Mesendoderm (in vitro differentiated cells): Measurements from ENCODE around the gene LRP8.

ENCODE experiments used
- DNase-seq: peaks from one replicate; pipeline ENCODE4 v3.0.0; 2013
- H2AK5ac ChIP-seq: 2 replicates; pipeline ENCODE4 v1.6.1; 2013; ENCODE audit warnings: low read length, inconsistent platforms
- H2BK120ac ChIP-seq: 2 replicates; pipeline ENCODE4 v1.6.1; 2013; ENCODE audit warnings: low read depth, mild to moderate bottlenecking, low read length, moderate library complexity, mixed read lengths
- H2BK15ac ChIP-seq: replicated peaks from 2 replicates; pipeline ENCODE4 v1.6.1; 2013; ENCODE audit warnings: low read depth, mild to moderate bottlenecking, moderate library complexity
- H2BK5ac ChIP-seq: 2 replicates; pipeline ENCODE4 v1.6.1; 2013; ENCODE audit warnings: low read length, inconsistent platforms
- H3K18ac ChIP-seq: 2 replicates; pipeline ENCODE4 v1.6.1; 2013; ENCODE audit warnings: mild to moderate bottlenecking, low read length, mixed read lengths
- H3K23ac ChIP-seq: one replicate; pipeline ENCODE4 v1.6.1; 2013; ENCODE audit warnings: low read length
- H3K27ac ChIP-seq: 2 replicates; pipeline ENCODE4 v1.5.1; 2013; ENCODE audit warnings: low read depth, mild to moderate bottlenecking, inconsistent platforms, low read length, moderate library complexity
- H3K27me3 ChIP-seq: 2 replicates; pipeline ENCODE4 v1.6.1; 2013; ENCODE audit warnings: low read length, control low read depth, mild to moderate bottlenecking, inconsistent platforms; ENCODE audit not compliant: insufficient read depth, poor library complexity
- H3K36me3 ChIP-seq: 2 replicates; pipeline ENCODE4 v1.6.1; 2013; ENCODE audit warnings: low read length, inconsistent platforms; ENCODE audit not compliant: control insufficient read depth, insufficient read depth
- H3K4ac ChIP-seq: one replicate; pipeline ENCODE4 v1.6.1; 2013; ENCODE audit warnings: low read depth, mild to moderate bottlenecking, low read length, moderate library complexity
- H3K4me1 ChIP-seq: 2 replicates; pipeline ENCODE4 v1.6.1; 2013; ENCODE audit warnings: low read depth, low read length, inconsistent platforms; ENCODE audit not compliant: control insufficient read depth
- H3K4me2 ChIP-seq: 2 replicates; pipeline ENCODE4 v1.6.1; 2013; ENCODE audit warnings: low read length
- H3K4me3 ChIP-seq: 2 replicates; pipeline ENCODE4 v1.5.1; 2013; ENCODE audit warnings: mild to moderate bottlenecking, low read length
- H3K56ac ChIP-seq: one replicate; pipeline ENCODE4 v1.6.1; 2013; ENCODE audit warnings: low read length
- H3K79me1 ChIP-seq: 2 replicates; pipeline ENCODE4 v1.6.1; 2013; ENCODE audit warnings: low read length, inconsistent platforms
- H3K79me2 ChIP-seq: 2 replicates; pipeline ENCODE4 v1.6.1; 2013; ENCODE audit warnings: mild to moderate bottlenecking, low read length; ENCODE audit not compliant: control insufficient read depth, insufficient read depth
- H3K9ac ChIP-seq: 2 replicates; pipeline ENCODE4 v1.6.1; 2013; ENCODE audit warnings: low read length, inconsistent platforms
- H4K5ac ChIP-seq: one replicate; pipeline ENCODE4 v1.6.1; 2013; ENCODE audit warnings: low read length
- H4K8ac ChIP-seq: one replicate; pipeline ENCODE4 v1.6.1; 2013; ENCODE audit warnings: low read depth, mild to moderate bottlenecking, control low read depth, low read length, moderate library complexity
- WGBS: extraction: QIAGEN DNeasy Blood & Tissue Kit; methylation state at CpG from one replicate; pipeline ENCODE4 v1.1.7; 2013; ENCODE audit warnings: low lambda C conversion rate, missing lambda C conversion rate; ENCODE audit not compliant: insufficient coverage; ENCODE audit errors: extremely low coverage; 5-methylcytosine and 5-hydroxymethylcytosine counted together

LRP8 gene

GRCh38 chr1:53298045-53298637, 29.7 kb downstream of the LRP8 start:
- peaks cover 3% of the 10 kb centered on the region for H3K36me3 ChIP-seq
- H3K79me1 ChIP-seq: peaks cover 72% of the 10 kb centered on the region
- H3K56ac ChIP-seq: no peak overlapping the region
- no peak overlapping the region for H2BK15ac ChIP-seq
- H4K8ac ChIP-seq: no peak overlapping the region
- H2AK5ac ChIP-seq: no peak overlapping the region
- no peak overlapping the region for H3K18ac ChIP-seq
- no peak for DNase-seq
- no peak overlapping the region for H2BK5ac ChIP-seq
- H2BK120ac ChIP-seq: no peak overlapping the region
- H3K27me3 ChIP-seq: no peaks in the 10 kb centered on the region
- no peak overlapping the region for H3K27ac ChIP-seq
- no peak overlapping the region for H3K4ac ChIP-seq
- no CpG with 5 or more reads among the region's 12 CpGs for WGBS
- no peak overlapping the region for H3K23ac ChIP-seq
- peaks cover 33% of the 10 kb centered on the region for H3K79me2 ChIP-seq
- no peak overlapping the region for H3K4me2 ChIP-seq
- peaks cover 2% of the 10 kb centered on the region for H3K4me1 ChIP-seq
- no peak overlapping the region for H3K9ac ChIP-seq
- no peak overlapping the region for H3K4me3 ChIP-seq
- no peak overlapping the region for H4K5ac ChIP-seq

DNA sequence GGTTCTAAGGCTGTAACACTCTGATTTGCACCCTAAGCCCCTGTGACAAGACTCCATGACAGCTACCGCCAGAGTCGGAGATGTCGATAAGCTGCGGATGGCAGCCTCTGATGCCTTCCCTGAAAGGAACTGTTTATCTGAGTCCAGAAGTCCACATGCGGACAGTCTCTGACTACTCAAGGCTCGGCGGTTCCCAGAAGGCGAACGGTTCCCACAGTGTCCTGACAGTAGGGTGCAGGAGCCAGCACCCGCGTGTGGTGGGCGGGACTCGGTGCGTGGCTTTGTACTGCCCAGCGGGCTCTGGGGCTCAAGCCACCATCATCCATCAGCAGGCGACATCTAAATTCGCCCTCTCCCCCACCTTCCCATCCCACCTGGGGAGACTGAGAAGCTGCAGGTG, 30.7 kb downstream of the LRP8 start:
- no peak for DNase-seq
- Histone ChIP-seq H2BK5ac (no peak overlapping the region), H3K9ac (no peak overlapping the region), H3K56ac (no peak overlapping the region), H2BK15ac (no peak overlapping the region), H3K4me3 (no peak overlapping the region), H3K4ac (no peak overlapping the region), H3K4me1 (peaks cover 2% of the 10 kb centered on the region), H4K8ac (no peak overlapping the region), H3K79me2 (peaks cover 29% of the 10 kb centered on the region), H3K27me3 (no peaks in the 10 kb centered on the region), H3K18ac (no peak overlapping the region), H3K23ac (no peak overlapping the region), H2BK120ac (no peak overlapping the region), H3K79me1 (peaks cover 74% of the 10 kb centered on the region), H3K27ac (no peak overlapping the region), H3K4me2 (no peak overlapping the region), H3K36me3 (peaks cover 3% of the 10 kb centered on the region), H2AK5ac (no peak overlapping the region), H4K5ac (no peak overlapping the region)
- WGBS: no CpG with 5 or more reads among the region's 17 CpGs

DNA sequence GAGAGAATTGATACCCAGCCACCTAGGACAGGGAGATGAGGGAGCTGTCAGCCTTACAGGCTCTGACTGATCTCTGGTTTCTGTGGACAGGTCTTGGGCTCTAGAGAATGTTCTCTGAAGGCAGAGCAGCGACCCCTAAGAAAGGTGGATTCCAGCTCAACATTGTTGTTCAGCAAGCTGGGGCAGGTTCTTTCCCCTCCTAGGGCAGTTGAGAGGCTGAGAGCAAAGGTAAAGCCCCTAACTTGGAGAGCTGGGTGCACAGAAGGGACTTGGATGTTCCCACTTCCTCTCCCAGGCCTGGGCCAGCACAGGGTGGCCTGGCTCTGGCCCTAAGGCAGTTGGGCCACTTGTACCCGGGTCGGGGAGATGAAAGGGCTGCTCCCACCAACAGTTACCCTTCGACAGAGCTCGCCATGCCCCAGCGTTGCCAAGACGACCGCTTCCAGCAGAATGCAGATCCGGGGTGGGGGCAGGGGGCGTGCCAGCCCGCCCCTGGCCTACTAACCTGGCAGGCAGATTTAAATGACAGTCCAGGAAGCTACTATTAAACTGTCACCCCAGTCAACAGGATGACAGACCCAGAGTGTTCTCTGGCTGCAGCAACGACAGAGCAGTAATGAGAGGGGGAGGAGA, 31.6 kb downstream of the LRP8 start:
- H3K4me2 ChIP-seq: no peak overlapping the region
- no peaks in the 10 kb centered on the region for H3K27me3 ChIP-seq
- H2AK5ac ChIP-seq: no peak overlapping the region
- H4K5ac ChIP-seq: no peak overlapping the region
- no peak for DNase-seq
- no peak overlapping the region for H2BK120ac ChIP-seq
- no peak overlapping the region for H3K4me3 ChIP-seq
- no peak overlapping the region for H3K56ac ChIP-seq
- H2BK5ac ChIP-seq: no peak overlapping the region
- no peak overlapping the region for H2BK15ac ChIP-seq
- no peak overlapping the region for H4K8ac ChIP-seq
- peaks cover 2% of the 10 kb centered on the region for H3K36me3 ChIP-seq
- H3K9ac ChIP-seq: no peak overlapping the region
- no peak overlapping the region for H3K4ac ChIP-seq
- H3K27ac ChIP-seq: no peak overlapping the region
- no CpG with 5 or more reads among the region's 12 CpGs for WGBS
- peaks cover 2% of the 10 kb centered on the region for H3K4me1 ChIP-seq
- H3K23ac ChIP-seq: no peak overlapping the region
- H3K79me1 ChIP-seq: peaks cover 74% of the 10 kb centered on the region
- no peak overlapping the region for H3K18ac ChIP-seq
- H3K79me2 ChIP-seq: peaks cover 30% of the 10 kb centered on the region

- Histone ChIP-seq H3K79me2 (peaks cover 30% of the 10 kb centered on the region), H4K5ac (no peak overlapping the region), H3K36me3 (peaks cover 2% of the 10 kb centered on the region), H3K18ac (no peak overlapping the region), H3K9ac (no peak overlapping the region), H2AK5ac (no peak overlapping the region), H2BK5ac (no peak overlapping the region), H3K27me3 (no peaks in the 10 kb centered on the region), H3K23ac (no peak overlapping the region), H2BK15ac (no peak overlapping the region), H3K4me2 (no peak overlapping the region), H4K8ac (no peak overlapping the region), H3K4me3 (no peak overlapping the region), H3K4me1 (peaks cover 2% of the 10 kb centered on the region), H2BK120ac (no peak overlapping the region), H3K4ac (no peak overlapping the region), H3K27ac (no peak overlapping the region), H3K79me1 (peaks cover 70% of the 10 kb centered on the region), H3K56ac (no peak overlapping the region)
- WGBS: no CpG with 5 or more reads among the region's 4 CpGs
- DNase-seq: no peak
Measured at GRCh38 chr1:53295726-53296116, 32.1 kb downstream of the LRP8 start.

DNA sequence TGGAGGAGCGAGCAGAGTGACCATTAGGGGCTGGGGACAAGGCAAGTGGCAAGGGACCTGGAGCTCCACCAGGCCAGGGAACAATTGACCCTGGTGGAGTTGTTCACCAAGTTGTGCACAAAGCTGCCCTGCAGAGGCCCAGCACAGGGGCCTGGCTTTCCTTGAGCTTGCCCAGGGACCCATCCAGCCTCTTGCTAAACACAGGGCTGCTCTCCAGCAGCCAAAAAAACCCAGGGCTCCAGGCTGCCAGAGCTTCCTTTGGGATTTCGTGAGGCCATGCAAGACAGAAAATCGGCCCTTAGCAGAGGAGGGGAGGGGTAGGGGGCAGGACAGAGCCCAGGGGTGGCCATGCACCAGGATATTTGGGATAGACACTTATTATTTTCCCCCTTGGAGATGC, 32.6 kb downstream of the LRP8 start:
- Histone ChIP-seq H3K4me2 (no peak overlapping the region), H2BK15ac (no peak overlapping the region), H3K36me3 (peaks cover 2% of the 10 kb centered on the region), H3K9ac (no peak overlapping the region), H4K5ac (no peak overlapping the region), H3K27me3 (no peaks in the 10 kb centered on the region), H3K4me1 (peaks cover 2% of the 10 kb centered on the region), H2BK5ac (no peak overlapping the region), H3K23ac (no peak overlapping the region), H4K8ac (no peak overlapping the region), H3K18ac (no peak overlapping the region), H3K56ac (no peak overlapping the region), H3K4me3 (no peak overlapping the region), H3K79me2 (peaks cover 30% of the 10 kb centered on the region), H2AK5ac (no peak overlapping the region), H3K4ac (no peak overlapping the region), H2BK120ac (no peak overlapping the region), H3K27ac (no peak overlapping the region), H3K79me1 (peaks cover 68% of the 10 kb centered on the region)
- DNase-seq: no peak
- WGBS: no CpG with 5 or more reads among the region's 3 CpGs

- Histone ChIP-seq H2AK5ac (no peak overlapping the region), H2BK15ac (no peak overlapping the region), H3K9ac (no peak overlapping the region), H3K36me3 (peaks cover 4% of the 10 kb centered on the region), H3K79me2 (peaks cover 26% of the 10 kb centered on the region), H3K27ac (no peak overlapping the region), H3K4me2 (no peak overlapping the region), H4K8ac (no peak overlapping the region), H3K18ac (no peak overlapping the region), H3K4me3 (no peak overlapping the region), H3K23ac (no peak overlapping the region), H3K4me1 (peaks cover 2% of the 10 kb centered on the region), H3K79me1 (peaks cover 66% of the 10 kb centered on the region), H2BK5ac (no peak overlapping the region), H3K27me3 (no peaks in the 10 kb centered on the region), H2BK120ac (no peak overlapping the region), H4K5ac (no peak overlapping the region), H3K4ac (no peak overlapping the region), H3K56ac (no peak overlapping the region)
- WGBS: no CpG with 5 or more reads among the region's 9 CpGs
- no peak for DNase-seq
Measured at GRCh38 chr1:53294567-53294966, 33.3 kb downstream of the LRP8 start.
